ENCODE data around the gene PTGDS.

Gene PTGDS

GRCh38 chr9:136981588-136982231 is 4.4 kb downstream of the PTGDS start:
- Histone ChIP-seq H3K27ac (ENCODE audit: extremely low read depth, low read depth, low read length) (no peak overlapping the region), H3K36me3 (ENCODE audit: control insufficient read depth in 2 of 2, insufficient read depth in 1 of 2, low read length in 2 of 2) (no peaks in the 10 kb centered on the region), H3K9me3 (ENCODE audit: control insufficient read depth, insufficient read depth, low read depth, low read length) (no peaks in the 10 kb centered on the region), H3K4me1 (ENCODE audit: control insufficient read depth, insufficient read depth, low read length) (no peaks in the 10 kb centered on the region), H3K4me3 (ENCODE audit: low read depth, low read length) (no peak overlapping the region)
- POLR2A ChIA-PET, result interaction anchor here (2.5 kb wide), 1 partner anchor 11 kb away, joined by 13 read pairs; the partner anchor contains the start of gene PAXX
- CTCF ChIA-PET, result interaction anchor here (0.8 to 1.4 kb wide), 3 partner anchors 11 to 47 kb away, joined by 3 to 4 read pairs (median 3); partner anchors contain the start of gene PAXX
- TF ChIP-seq GLIS1 (tag by site-specific recombination; IDR thresholded peaks at IDR 0.05) (peak; percentile 71), GLIS2 (tag by site-specific recombination; IDR thresholded peaks at IDR 0.05) (peak; percentile 8; the same call in 1 of the 2 replicates), AEBP2 (tag by site-specific recombination; IDR thresholded peaks at IDR 0.05; ENCODE audit: borderline replicate concordance) (no peak)

- TF ChIP-seq HIC1 (tag by site-specific recombination; IDR thresholded peaks at IDR 0.05), result peak; percentile 45; the same call in 1 of the 2 replicates
- TF ChIP-seq ZNF155 (tag by site-specific recombination; IDR thresholded peaks at IDR 0.05), result no peak
- no peak for TF ChIP-seq TRIM28 (IDR thresholded peaks at IDR 0.05; ENCODE audit: borderline replicate concordance, low read length)
- TF ChIP-seq ZNF510 (tag by site-specific recombination; IDR thresholded peaks at IDR 0.05; ENCODE audit: insufficient replicate concordance), result no peak
- TF ChIP-seq YY1 (tag by site-specific recombination; IDR thresholded peaks at IDR 0.05), result no peak
- no peak for TF ChIP-seq ZNF133 (tag by site-specific recombination; IDR thresholded peaks at IDR 0.05)
- H3K4me1 ChIP-seq (ENCODE audit: control insufficient read depth, insufficient read depth, low read length), result no peaks in the 10 kb centered on the region
- H3K9me3 ChIP-seq (ENCODE audit: control insufficient read depth, insufficient read depth, low read depth, low read length), result no peaks in the 10 kb centered on the region
- no peak within 1 kb of the TSS for H3K27ac ChIP-seq (ENCODE audit: extremely low read depth, low read depth, low read length)
- H3K36me3 ChIP-seq (ENCODE audit: control insufficient read depth in 2 of 2, insufficient read depth in 1 of 2, low read length in 2 of 2), result no peaks in the 10 kb centered on the region
- ChIA-PET CTCF (interaction anchor here (0.7 to 1.4 kb wide), 3 partner anchors 43 to 289 kb away, joined by 3 to 4 read pairs (median 3); no protein-coding TSS in a partner anchor), POLR2A (interaction anchor here (2.5 kb wide), 1 partner anchor 10 kb away, joined by 13 read pairs; the partner anchor contains the start of gene PAXX)
- no peak within 1 kb of the TSS for H3K4me3 ChIP-seq (ENCODE audit: low read depth, low read length)
Observed at GRCh38 chr9:136982232-136983051, 5.1 kb downstream of the PTGDS start, which contains the start of gene LCNL1. TSS of gene LCNL1 (plus strand) at chr9:136982993. CDS start at chr9:136983587, 594 bp downstream.

- ChIA-PET CTCF (no interaction called here), POLR2A (no interaction called here)
- TF ChIP-seq ZSCAN16 (tag by site-specific recombination; IDR thresholded peaks at IDR 0.05), result no peak
- no peak for TF ChIP-seq ZNF658 (tag by site-specific recombination; IDR thresholded peaks at IDR 0.05)
- no peak for TF ChIP-seq ZNF488 (tag by site-specific recombination; IDR thresholded peaks at IDR 0.05)
- no peak for TF ChIP-seq ZSCAN30 (tag by site-specific recombination; IDR thresholded peaks at IDR 0.05)
- TF ChIP-seq ZNF664 (tag by site-specific recombination; IDR thresholded peaks at IDR 0.05), result no peak
- no peaks in the 10 kb centered on the region for H3K9me3 ChIP-seq (ENCODE audit: control insufficient read depth, insufficient read depth, low read depth, low read length)
- H3K4me3 ChIP-seq (ENCODE audit: low read depth, low read length), result no peak overlapping the region
- H3K27ac ChIP-seq (ENCODE audit: extremely low read depth, low read depth, low read length), result no peak overlapping the region
- no peaks in the 10 kb centered on the region for H3K36me3 ChIP-seq (ENCODE audit: control insufficient read depth in 2 of 2, insufficient read depth in 1 of 2, low read length in 2 of 2)
- H3K4me1 ChIP-seq (ENCODE audit: control insufficient read depth, insufficient read depth, low read length), result no peaks in the 10 kb centered on the region
Observed at GRCh38 chr9:136983167-136983566, 5.9 kb downstream of the PTGDS start.

All from HEK293 (cell line).